Right lobe of liver (tissue), 4 donors: ENCODE measurements around the gene GRID1.

Source experiments
- POLR2A ChIP-seq: fragments of 450-650 bp; IDR thresholded peaks from one replicate; pipeline ENCODE4 v1.6.1; 2017; ENCODE audit warnings: antibody characterized with exemption, mild to moderate bottlenecking
- TF ChIP-seq, protein P1 (sequence below), 4 donors: fragments of 200-600 bp in 3 of 4; fragments of 450-650 bp in 1 of 4; IDR thresholded peaks; one replicate each; pipeline versions ENCODE4 v1.5.1 to v1.8.0; 2016 to 2022; ENCODE audit warnings: antibody characterized with exemption in 4 of 4, mild to moderate bottlenecking in 2 of 4
- donor health status: DM: no; HTN: no; CAD: no.
- donor health status: DM: no; HTN: no; CAD: no.
- donor health status: DM: no; HTN: yes; CAD: no.

DNA sequence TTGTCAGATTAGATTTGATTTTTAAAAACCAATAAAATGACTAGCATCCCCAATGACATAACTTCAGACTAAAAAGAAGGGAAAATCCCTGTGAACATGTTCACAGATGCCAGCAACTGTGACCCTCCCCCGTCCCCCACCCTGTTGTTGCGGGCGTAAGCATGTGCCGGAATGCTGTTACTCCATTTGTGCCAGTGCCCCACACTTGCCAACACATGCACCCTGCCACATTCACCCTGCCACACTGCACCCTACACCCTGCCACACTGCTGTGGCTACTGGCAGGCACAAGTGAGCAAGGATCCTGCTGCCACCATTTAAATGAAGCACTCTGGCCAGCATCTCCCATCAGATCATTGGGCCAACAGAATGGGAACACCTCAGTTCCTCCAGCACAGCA lies 540.2 kb downstream of the GRID1 start:
- TF ChIP-seq, protein P1, sequence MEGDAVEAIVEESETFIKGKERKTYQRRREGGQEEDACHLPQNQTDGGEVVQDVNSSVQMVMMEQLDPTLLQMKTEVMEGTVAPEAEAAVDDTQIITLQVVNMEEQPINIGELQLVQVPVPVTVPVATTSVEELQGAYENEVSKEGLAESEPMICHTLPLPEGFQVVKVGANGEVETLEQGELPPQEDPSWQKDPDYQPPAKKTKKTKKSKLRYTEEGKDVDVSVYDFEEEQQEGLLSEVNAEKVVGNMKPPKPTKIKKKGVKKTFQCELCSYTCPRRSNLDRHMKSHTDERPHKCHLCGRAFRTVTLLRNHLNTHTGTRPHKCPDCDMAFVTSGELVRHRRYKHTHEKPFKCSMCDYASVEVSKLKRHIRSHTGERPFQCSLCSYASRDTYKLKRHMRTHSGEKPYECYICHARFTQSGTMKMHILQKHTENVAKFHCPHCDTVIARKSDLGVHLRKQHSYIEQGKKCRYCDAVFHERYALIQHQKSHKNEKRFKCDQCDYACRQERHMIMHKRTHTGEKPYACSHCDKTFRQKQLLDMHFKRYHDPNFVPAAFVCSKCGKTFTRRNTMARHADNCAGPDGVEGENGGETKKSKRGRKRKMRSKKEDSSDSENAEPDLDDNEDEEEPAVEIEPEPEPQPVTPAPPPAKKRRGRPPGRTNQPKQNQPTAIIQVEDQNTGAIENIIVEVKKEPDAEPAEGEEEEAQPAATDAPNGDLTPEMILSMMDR (IDR thresholded peaks at IDR 0.05) = no peak
- TF ChIP-seq POLR2A = no peak
